Right lobe of liver (tissue), 4 donors: ENCODE data around the gene ITPR2.

ENCODE experiments used
- POLR2A ChIP-seq: fragments of 450-650 bp; IDR thresholded peaks from one replicate; pipeline ENCODE4 v1.6.1; 2017; ENCODE audit warnings: antibody characterized with exemption, mild to moderate bottlenecking
- TF ChIP-seq, protein P1 (sequence below), 4 donors: fragments of 200-600 bp in 3 of 4; fragments of 450-650 bp in 1 of 4; IDR thresholded peaks; one replicate each; pipeline versions ENCODE4 v1.5.1 to v1.8.0; 2016 to 2022; ENCODE audit warnings: antibody characterized with exemption in 4 of 4, mild to moderate bottlenecking in 2 of 4
- donor health status: DM: no; HTN: no; CAD: no.
- donor health status: DM: no; HTN: no; CAD: no.
- donor health status: DM: no; HTN: yes; CAD: no.

DNA sequence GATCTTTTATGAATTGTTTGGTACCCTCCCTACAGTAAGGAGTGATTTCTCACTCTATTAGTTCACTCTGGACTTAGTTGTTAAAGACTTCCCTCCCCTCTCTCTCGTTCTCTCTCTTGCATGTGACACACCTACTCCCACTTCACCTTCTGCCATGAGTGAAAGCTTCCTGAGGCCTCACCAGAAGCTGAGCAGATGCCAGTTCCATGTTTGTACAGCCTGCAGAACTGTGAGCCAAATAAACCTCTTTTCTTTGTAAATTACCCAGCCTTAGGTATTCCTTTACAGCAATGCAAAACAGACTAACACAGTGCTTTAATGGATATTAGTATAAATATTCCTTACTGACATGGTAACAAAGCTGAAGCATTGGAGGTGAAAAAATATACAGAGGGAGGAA lies 450.0 kb downstream of the ITPR2 start:
- TF ChIP-seq, protein P1, sequence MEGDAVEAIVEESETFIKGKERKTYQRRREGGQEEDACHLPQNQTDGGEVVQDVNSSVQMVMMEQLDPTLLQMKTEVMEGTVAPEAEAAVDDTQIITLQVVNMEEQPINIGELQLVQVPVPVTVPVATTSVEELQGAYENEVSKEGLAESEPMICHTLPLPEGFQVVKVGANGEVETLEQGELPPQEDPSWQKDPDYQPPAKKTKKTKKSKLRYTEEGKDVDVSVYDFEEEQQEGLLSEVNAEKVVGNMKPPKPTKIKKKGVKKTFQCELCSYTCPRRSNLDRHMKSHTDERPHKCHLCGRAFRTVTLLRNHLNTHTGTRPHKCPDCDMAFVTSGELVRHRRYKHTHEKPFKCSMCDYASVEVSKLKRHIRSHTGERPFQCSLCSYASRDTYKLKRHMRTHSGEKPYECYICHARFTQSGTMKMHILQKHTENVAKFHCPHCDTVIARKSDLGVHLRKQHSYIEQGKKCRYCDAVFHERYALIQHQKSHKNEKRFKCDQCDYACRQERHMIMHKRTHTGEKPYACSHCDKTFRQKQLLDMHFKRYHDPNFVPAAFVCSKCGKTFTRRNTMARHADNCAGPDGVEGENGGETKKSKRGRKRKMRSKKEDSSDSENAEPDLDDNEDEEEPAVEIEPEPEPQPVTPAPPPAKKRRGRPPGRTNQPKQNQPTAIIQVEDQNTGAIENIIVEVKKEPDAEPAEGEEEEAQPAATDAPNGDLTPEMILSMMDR (IDR thresholded peaks at IDR 0.05), result no peak
- no peak for TF ChIP-seq POLR2A
